GM18907 (cell line): ENCODE measurements around the gene GLO1.

ENCODE experiments used
- ATAC-seq: cut with Tn5 transposase; IDR thresholded peaks from one replicate; pipeline ENCODE4 v1.9.1; 2021; ENCODE audit warnings: mild to moderate bottlenecking, moderate library complexity; ENCODE audit not compliant: unreplicated experiment

GLO1 gene

GRCh38 chr6:38702558-38703397 is at the start of gene GLO1:
Gene GLO1, minus strand, starts transcription at chr6:38703145. Its CDS starts 91 bp downstream, at chr6:38703054.
- peak; percentile 99 for ATAC-seq

- ATAC-seq, result no peak
Measured at GRCh38 chr6:38750968-38751615, 48.1 kb upstream of the GLO1 start.

- ATAC-seq, result no peak
Measured at GRCh38 chr6:38749473-38749872, 46.5 kb upstream of the GLO1 start.

- ATAC-seq, result no peak
Measured at GRCh38 chr6:38739532-38739931, 36.6 kb upstream of the GLO1 start.

GRCh38 chr6:38738261-38738660 is 35.3 kb upstream of the GLO1 start:
- ATAC-seq, result no peak

GRCh38 chr6:38736951-38737350 is 34.0 kb upstream of the GLO1 start:
- ATAC-seq, result no peak

- no peak for ATAC-seq
Measured at GRCh38 chr6:38730140-38730862, 27.4 kb upstream of the GLO1 start.

GRCh38 chr6:38728203-38728602 is 25.3 kb upstream of the GLO1 start:
- ATAC-seq, result no peak

GRCh38 chr6:38725414-38726183 is 22.7 kb upstream of the GLO1 start:
- ATAC-seq, result peak; percentile 62

GRCh38 chr6:38724343-38724742 is 21.4 kb upstream of the GLO1 start:
- ATAC-seq, result no peak

- no peak for ATAC-seq
Measured at GRCh38 chr6:38723783-38724182, 20.8 kb upstream of the GLO1 start.

- ATAC-seq, result no peak
Measured at GRCh38 chr6:38722727-38723334, 19.9 kb upstream of the GLO1 start.

GRCh38 chr6:38722038-38722437 is 19.1 kb upstream of the GLO1 start:
- no peak for ATAC-seq

GRCh38 chr6:38720295-38720694 is 17.4 kb upstream of the GLO1 start:
- no peak for ATAC-seq

- ATAC-seq, result no peak
Measured at GRCh38 chr6:38719358-38719757, 16.4 kb upstream of the GLO1 start.

GRCh38 chr6:38716825-38717224 is 13.9 kb upstream of the GLO1 start:
- ATAC-seq, result no peak

- ATAC-seq, result no peak
Measured at GRCh38 chr6:38715016-38715689, 12.2 kb upstream of the GLO1 start, which contains the start of gene DNAH8. Gene DNAH8, plus strand, starts transcription at chr6:38715311. Its CDS starts 7,499 bp downstream, at chr6:38722810.

GRCh38 chr6:38714239-38715015 is 11.5 kb upstream of the GLO1 start:
- no peak for ATAC-seq

- no peak for ATAC-seq
Measured at GRCh38 chr6:38713812-38714211, 10.9 kb upstream of the GLO1 start.
